ENCODE results near the gene MTUS2. TPM values are rescaled to one million over a fixed set of nuclear protein-coding genes. Genes with fewer than 3 reads are reported as not detected.

Gene MTUS2
- total and polyA plus RNA-seq, 9 of the 15 experiments (the other 6 are each of a cell fraction or from before 2014, with no cell fraction given): 0.01 to 0.28 (median 0.06) TPM; not detected in 1

DNA sequence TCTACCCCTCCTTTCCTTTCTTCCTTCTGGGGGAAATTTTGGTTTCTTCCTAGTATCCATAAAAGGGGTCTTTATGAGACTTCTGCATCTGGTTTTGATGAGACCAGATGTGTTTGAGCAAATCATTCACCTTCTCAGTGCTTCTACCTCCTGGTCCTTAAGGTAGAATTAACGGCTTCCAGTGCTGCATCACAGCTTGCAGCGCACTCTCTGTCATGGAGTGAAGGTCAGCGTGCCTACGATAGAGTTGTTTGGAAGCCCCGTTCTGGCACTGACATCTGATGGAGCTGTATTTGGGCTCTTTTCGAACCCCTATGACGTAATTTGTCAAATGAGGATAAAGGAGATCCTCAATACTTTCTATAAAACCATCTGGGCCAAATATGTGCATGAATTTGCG lies 164.2 kb downstream of the MTUS2 start:
- WGBS (ENCODE audit: insufficient coverage, low coverage, missing lambda C conversion rate): 0% methylated on average over 8 of the region's 8 CpGs
- ChIA-PET POLR2A (interaction anchor here (0.6 kb wide), 2 partner anchors 13 to 14 kb away, joined by 3 to 4 read pairs; no protein-coding TSS in a partner anchor), CTCF (ENCODE audit: low intra/inter-chr PET ratio) (no interaction called here)
- no peak for DNase-seq (ENCODE audit: extremely low read depth in 1 of 4, low spot score in 3 of 4)
- Histone ChIP-seq H3K4me3 (no peak overlapping the region), H3K9me1 (ENCODE audit: control insufficient read depth, insufficient read depth, low read length) (no peaks in the 10 kb centered on the region), H3K9me3 (replicated peaks; ENCODE audit: control insufficient read depth, insufficient read depth, low read depth, low read length) (no peaks in the 10 kb centered on the region), H3K27ac (ENCODE audit: extremely low read depth, low read depth, low read length) (no peak overlapping the region), H3K27me3 (ENCODE audit: control insufficient read depth in 2 of 2, insufficient read depth in 2 of 2, low read length in 2 of 2) (no peaks in the 10 kb centered on the region), H4K20me1 (replicated peaks; ENCODE audit: control insufficient read depth, insufficient read depth, low read length) (no peaks in the 10 kb centered on the region), H3K4me1 (replicated peaks in 1 of 2; ENCODE audit: control insufficient read depth in 2 of 2, insufficient read depth in 2 of 2, low read length in 2 of 2) (no peaks in the 10 kb centered on the region), H3K79me2 (ENCODE audit: control insufficient read depth, insufficient read depth, low read length) (no peaks in the 10 kb centered on the region), H3K36me3 (ENCODE audit: control insufficient read depth, insufficient read depth, low read length) (no peaks in the 10 kb centered on the region), H3K9ac (ENCODE audit: insufficient read depth in 1 of 2, low read depth in 2 of 2, low read length in 2 of 2) (no peak overlapping the region), H3K4me2 (ENCODE audit: insufficient read depth, low read length) (no peak overlapping the region), H2AFZ (ENCODE audit: low read depth, low read length) (no peak overlapping the region)
- no TSS peak for BruUV-seq (replicated peaks)
- TF ChIP-seq KDM2B (CRISPR knock-in tag; IDR thresholded peaks at IDR 0.05) (no peak), CBX1 (IDR thresholded peaks at IDR 0.05; ENCODE audit: low read depth) (no peak), ZNF584 (CRISPR knock-in tag; IDR thresholded peaks at IDR 0.05; ENCODE audit: low read depth) (no peak), TCF7L2 (IDR thresholded peaks at IDR 0.05; ENCODE audit: low read depth, low read length) (no peak), ELF2 (CRISPR knock-in tag; IDR thresholded peaks at IDR 0.05) (no peak), SMAD3 (CRISPR knock-in tag; conservative IDR thresholded peaks at IDR 0.05) (no peak), ZNF707 (CRISPR knock-in tag; conservative IDR thresholded peaks at IDR 0.05) (no peak), ZNF217 (CRISPR knock-in tag; IDR thresholded peaks at IDR 0.05) (no peak), SP1 (CRISPR knock-in tag; IDR thresholded peaks at IDR 0.05) (no peak), ZBTB7A (IDR thresholded peaks at IDR 0.05; ENCODE audit: borderline replicate concordance, control insufficient read depth, low read depth, low read length) (no peak), ZNF224 (CRISPR knock-in tag; IDR thresholded peaks at IDR 0.05) (no peak)
- TF ChIP-seq, protein P1, sequence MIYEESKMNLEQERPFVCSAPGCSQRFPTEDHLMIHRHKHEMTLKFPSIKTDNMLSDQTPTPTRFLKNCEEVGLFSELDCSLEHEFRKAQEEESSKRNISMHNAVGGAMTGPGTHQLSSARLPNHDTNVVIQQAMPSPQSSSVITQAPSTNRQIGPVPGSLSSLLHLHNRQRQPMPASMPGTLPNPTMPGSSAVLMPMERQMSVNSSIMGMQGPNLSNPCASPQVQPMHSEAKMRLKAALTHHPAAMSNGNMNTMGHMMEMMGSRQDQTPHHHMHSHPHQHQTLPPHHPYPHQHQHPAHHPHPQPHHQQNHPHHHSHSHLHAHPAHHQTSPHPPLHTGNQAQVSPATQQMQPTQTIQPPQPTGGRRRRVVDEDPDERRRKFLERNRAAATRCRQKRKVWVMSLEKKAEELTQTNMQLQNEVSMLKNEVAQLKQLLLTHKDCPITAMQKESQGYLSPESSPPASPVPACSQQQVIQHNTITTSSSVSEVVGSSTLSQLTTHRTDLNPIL (CRISPR knock-in tag; IDR thresholded peaks at IDR 0.05): no peak
- TF ChIP-seq, protein P2, sequence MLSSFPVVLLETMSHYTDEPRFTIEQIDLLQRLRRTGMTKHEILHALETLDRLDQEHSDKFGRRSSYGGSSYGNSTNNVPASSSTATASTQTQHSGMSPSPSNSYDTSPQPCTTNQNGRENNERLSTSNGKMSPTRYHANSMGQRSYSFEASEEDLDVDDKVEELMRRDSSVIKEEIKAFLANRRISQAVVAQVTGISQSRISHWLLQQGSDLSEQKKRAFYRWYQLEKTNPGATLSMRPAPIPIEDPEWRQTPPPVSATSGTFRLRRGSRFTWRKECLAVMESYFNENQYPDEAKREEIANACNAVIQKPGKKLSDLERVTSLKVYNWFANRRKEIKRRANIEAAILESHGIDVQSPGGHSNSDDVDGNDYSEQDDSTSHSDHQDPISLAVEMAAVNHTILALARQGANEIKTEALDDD (IDR thresholded peaks at IDR 0.05): no peak
- TF ChIP-seq, protein P3, sequence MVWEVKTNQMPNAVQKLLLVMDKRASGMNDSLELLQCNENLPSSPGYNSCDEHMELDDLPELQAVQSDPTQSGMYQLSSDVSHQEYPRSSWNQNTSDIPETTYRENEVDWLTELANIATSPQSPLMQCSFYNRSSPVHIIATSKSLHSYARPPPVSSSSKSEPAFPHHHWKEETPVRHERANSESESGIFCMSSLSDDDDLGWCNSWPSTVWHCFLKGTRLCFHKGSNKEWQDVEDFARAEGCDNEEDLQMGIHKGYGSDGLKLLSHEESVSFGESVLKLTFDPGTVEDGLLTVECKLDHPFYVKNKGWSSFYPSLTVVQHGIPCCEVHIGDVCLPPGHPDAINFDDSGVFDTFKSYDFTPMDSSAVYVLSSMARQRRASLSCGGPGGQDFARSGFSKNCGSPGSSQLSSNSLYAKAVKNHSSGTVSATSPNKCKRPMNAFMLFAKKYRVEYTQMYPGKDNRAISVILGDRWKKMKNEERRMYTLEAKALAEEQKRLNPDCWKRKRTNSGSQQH (CRISPR knock-in tag; IDR thresholded peaks at IDR 0.05): no peak
- TF ChIP-seq, protein P4, sequence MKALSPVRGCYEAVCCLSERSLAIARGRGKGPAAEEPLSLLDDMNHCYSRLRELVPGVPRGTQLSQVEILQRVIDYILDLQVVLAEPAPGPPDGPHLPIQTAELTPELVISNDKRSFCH (CRISPR knock-in tag; IDR thresholded peaks at IDR 0.05): no peak
- TF ChIP-seq, protein P4 (tag; IDR thresholded peaks at IDR 0.05): no peak
- in situ Hi-C loops (cut with MboI): no loop called here
- FAIRE-seq: no peak
- intact Hi-C loops (cut with micrococcal nuclease): no loop called here
- no peak for ATAC-seq

Measured in K562 (cell line).